Right cardiac atrium (tissue), 5 donors: ENCODE measurements around the gene SRI. TPM values are rescaled to one million over a fixed set of nuclear protein-coding genes. Genes with fewer than 3 reads are reported as not detected.
"Not testable (repeated sequence)": the region's sequence is repeated elsewhere in the genome, so short reads cannot be mapped to it uniquely, and the experiment has no call there.

Source experiments
- ATAC-seq, 2 donors: fragments of 200-7000 bp; cut with Tn5 transposase; one replicate each; pipeline versions ENCODE4 v1.8.0 to v1.9.1; 2020; ENCODE audit warnings: moderate library complexity in 2 of 2, mild to moderate bottlenecking in 1 of 2
- DNase-seq, 3 donors: peaks; one replicate each; pipeline ENCODE4 v3.0.0-alpha.2; 2020
- H3K27ac ChIP-seq: one replicate; pipeline ENCODE4 v1.5.1; 2013; ENCODE audit warnings: mild to moderate bottlenecking, low read length, control low read depth, moderate library complexity
- H3K27me3 ChIP-seq: one replicate; pipeline ENCODE4 v1.6.1; 2013; ENCODE audit not compliant: control insufficient read depth, insufficient read depth
- H3K4me1 ChIP-seq: one replicate; pipeline ENCODE4 v1.6.1; 2013; ENCODE audit warnings: low read length; ENCODE audit not compliant: control insufficient read depth, insufficient read depth
- H3K4me3 ChIP-seq: one replicate; pipeline ENCODE4 v1.5.1; 2013; ENCODE audit warnings: low read length, control low read depth
- H3K9me3 ChIP-seq: one replicate; pipeline ENCODE4 v1.6.1; 2013; ENCODE audit warnings: low read length; ENCODE audit not compliant: control insufficient read depth
- WGBS: extraction: QIAGEN DNeasy Blood & Tissue Kit; methylation state at CpG from one replicate; pipeline ENCODE4 v1.1.7; 2013; 5-methylcytosine and 5-hydroxymethylcytosine counted together
- intact Hi-C, 4 donors: fragments of 100-400 bp; cut with DNase I; formaldehyde crosslinking; loops; one replicate each; pipeline versions ENCODE4 v1.11.0 to v1.14.0; 2022 to 2023
- long read RNA-seq, 4 donors: library from polyadenylated mRNA; unstranded; transcript quantifications; one replicate each; pipeline ENCODE4 v2.0.0, GENCODE V29; 2020 to 2021
- polyA plus RNA-seq: library from polyadenylated mRNA; stranded (reverse); fragments of 200-250 nt; gene quantifications from one replicate; pipeline ENCODE4 v1.2.3, GENCODE V29; 2013
- total RNA-seq, 4 donors: library from RNA; stranded (reverse); fragmentation: NEBNext Ultra II Directional; extraction: Animal tissue kit (Norgen Biotek cat#: 25700); gene quantifications; one replicate each; pipeline ENCODE4 v1.2.1, GENCODE V29; 2021
- donor health status: healthy with polysubstance abuse.
- donor health status: DM: no; HTN: yes; CAD: no.
- donor health status: DM: no; HTN: no; CAD: no.
- donor health status: DM: no; HTN: yes; CAD: no; lungs with severe emphysema.
- donor health status: DM: yes; HTN: yes; CAD: no.

The SRI gene
- 100 to 1,000 TPM in 1 of 4 donors, 10 to 100 TPM in 3; 76.0 to 103 (median 90.3) TPM for total RNA-seq
- 62.1 TPM for polyA plus RNA-seq
- long read RNA-seq, donor 1, transcript SRI-201 (8 exons, 2,010 nt): major isoform, 117 of 123 reads
- long read RNA-seq, donor 1, partial matches to known transcripts: 2 of 123 reads
- long read RNA-seq, donor 1, other reads (novel, unspliced or antisense): 4 of 123 reads
- long read RNA-seq, donor 2, transcript SRI-201 (8 exons, 2,010 nt): major isoform, 68 of 71 reads
- long read RNA-seq, donor 2, partial matches to known transcripts: 1 of 71 reads
- long read RNA-seq, donor 2, other reads (novel, unspliced or antisense): 2 of 71 reads
- long read RNA-seq, donor 3, transcript SRI-201 (8 exons, 2,010 nt): major isoform, 229 of 249 reads
- long read RNA-seq, donor 3, partial matches to known transcripts: 9 of 249 reads
- long read RNA-seq, donor 3, other reads (novel, unspliced or antisense): 10 of 249 reads
- long read RNA-seq, donor 4, transcript SRI-201 (8 exons, 2,010 nt): major isoform, 52 of 57 reads
- long read RNA-seq, donor 4, partial matches to known transcripts: 1 of 57 reads
- long read RNA-seq, donor 4, other reads (novel, unspliced or antisense): 4 of 57 reads

- Histone ChIP-seq H3K27me3 (no peaks in the 10 kb centered on the region), H3K27ac (peak within 1 kb of the TSS; percentile 96), H3K4me1 (peaks cover 2% of the 10 kb centered on the region), H3K4me3 (peak within 1 kb of the TSS; percentile 97), H3K9me3 (no peaks in the 10 kb centered on the region)
- ATAC-seq (peak; percentile 99 to 100), DNase-seq (peak; percentile 87 to 96 (median 95))
- under 1% methylated on average over 75 of the region's 75 CpGs for WGBS
- intact Hi-C loops: no loop called here
Measured at GRCh38 chr7:88219781-88220747, at the start of gene SRI. TSS of gene SRI (minus strand) at chr7:88220038. CDS start at chr7:88220026, 12 bp downstream.

GRCh38 chr7:88269586-88269985, 49.7 kb upstream of the SRI start:
- WGBS: 78% methylated on average over 3 of the region's 3 CpGs
- DNase-seq (no peak), ATAC-seq (no peak)
- intact Hi-C loops: no loop called here
- no peaks in the 10 kb centered on the region for H3K27me3 ChIP-seq
- H3K27ac ChIP-seq: no peak overlapping the region
- H3K9me3 ChIP-seq: no peaks in the 10 kb centered on the region
- H3K4me3 ChIP-seq: no peak overlapping the region
- no peaks in the 10 kb centered on the region for H3K4me1 ChIP-seq

GRCh38 chr7:88268858-88269257, 49.0 kb upstream of the SRI start:
- ATAC-seq (peak; percentile 40 to 61), DNase-seq (no peak)
- Histone ChIP-seq H3K4me3 (no peak overlapping the region), H3K27ac (no peak overlapping the region), H3K4me1 (no peaks in the 10 kb centered on the region), H3K9me3 (no peaks in the 10 kb centered on the region), H3K27me3 (no peaks in the 10 kb centered on the region)
- WGBS: 49% methylated on average over 2 of the region's 2 CpGs
- intact Hi-C loops: no loop called here

GRCh38 chr7:88268051-88268450, 48.2 kb upstream of the SRI start:
- no peak overlapping the region for H3K4me3 ChIP-seq
- H3K27ac ChIP-seq: no peak overlapping the region
- H3K9me3 ChIP-seq: no peaks in the 10 kb centered on the region
- no peaks in the 10 kb centered on the region for H3K27me3 ChIP-seq
- no peaks in the 10 kb centered on the region for H3K4me1 ChIP-seq
- intact Hi-C loops: no loop called here
- no peak for DNase-seq
- WGBS: 73% methylated on average over 2 of the region's 2 CpGs
- no peak for ATAC-seq

GRCh38 chr7:88267421-88267820, 47.6 kb upstream of the SRI start:
- no peak overlapping the region for H3K27ac ChIP-seq
- 89% methylated on average over 4 of the region's 4 CpGs for WGBS
- intact Hi-C loops: no loop called here

GRCh38 chr7:88264987-88265386, 45.1 kb upstream of the SRI start:
- 54% methylated on average over 3 of the region's 3 CpGs for WGBS
- intact Hi-C loops: not testable (repeated sequence)

More at GRCh38 chr7:88267421-88267820, 47.6 kb upstream of the SRI start:
- Histone ChIP-seq H3K27me3 (no peaks in the 10 kb centered on the region), H3K4me1 (no peaks in the 10 kb centered on the region), H3K9me3 (no peaks in the 10 kb centered on the region), H3K4me3 (no peak overlapping the region)
- ATAC-seq: no peak
- no peak for DNase-seq

GRCh38 chr7:88262562-88262961, 42.7 kb upstream of the SRI start:
- intact Hi-C loops: no loop called here
- DNase-seq (no peak), ATAC-seq (no peak)
- Histone ChIP-seq H3K27ac (no peak overlapping the region), H3K9me3 (no peaks in the 10 kb centered on the region), H3K27me3 (no peaks in the 10 kb centered on the region), H3K4me3 (no peak overlapping the region), H3K4me1 (no peaks in the 10 kb centered on the region)
- whole genome bisulfite sequencing: 89% methylated on average over 4 of the region's 4 CpGs

More at GRCh38 chr7:88264987-88265386, 45.1 kb upstream of the SRI start:
- H3K4me1 ChIP-seq, H3K27ac ChIP-seq, H3K4me3 ChIP-seq, ATAC-seq, H3K9me3 ChIP-seq, DNase-seq, H3K27me3 ChIP-seq: not testable (repeated sequence)

- intact Hi-C loops: no loop called here
- ATAC-seq (no peak), DNase-seq (no peak)
- H3K4me3 ChIP-seq: no peak overlapping the region
- H3K27me3 ChIP-seq: no peaks in the 10 kb centered on the region
- H3K4me1 ChIP-seq: no peaks in the 10 kb centered on the region
- H3K9me3 ChIP-seq: peaks cover 2% of the 10 kb centered on the region
- WGBS: 89% methylated on average over 1 of the region's 1 CpG
- H3K27ac ChIP-seq: no peak overlapping the region
Measured at GRCh38 chr7:88260719-88261118, 40.9 kb upstream of the SRI start.

GRCh38 chr7:88259656-88260380, 40.0 kb upstream of the SRI start:
- no peaks in the 10 kb centered on the region for H3K4me1 ChIP-seq
- H3K27ac ChIP-seq: no peak overlapping the region
- H3K9me3 ChIP-seq: peaks cover 4% of the 10 kb centered on the region
- no peaks in the 10 kb centered on the region for H3K27me3 ChIP-seq
- ATAC-seq: no peak
- no peak overlapping the region for H3K4me3 ChIP-seq
- 74% methylated on average over 2 of the region's 2 CpGs for WGBS
- DNase-seq: no peak
- intact Hi-C loops: no loop called here

- ATAC-seq, DNase-seq, H3K9me3 ChIP-seq, H3K4me1 ChIP-seq, H3K27me3 ChIP-seq, intact Hi-C loops, H3K4me3 ChIP-seq, H3K27ac ChIP-seq: not testable (repeated sequence)
- WGBS: 85% methylated on average over 1 of the region's 1 CpG
Measured at GRCh38 chr7:88258296-88258695, 38.5 kb upstream of the SRI start.
